ENCODE results near the gene BTG4. TPM values are rescaled to one million over a fixed set of nuclear protein-coding genes. Genes with fewer than 3 reads are reported as not detected.

BTG4 gene
- total RNA-seq, 3 donors from 2014 or later (not counting 1 experiment from before 2014, with no cell fraction given): not detected

DNA sequence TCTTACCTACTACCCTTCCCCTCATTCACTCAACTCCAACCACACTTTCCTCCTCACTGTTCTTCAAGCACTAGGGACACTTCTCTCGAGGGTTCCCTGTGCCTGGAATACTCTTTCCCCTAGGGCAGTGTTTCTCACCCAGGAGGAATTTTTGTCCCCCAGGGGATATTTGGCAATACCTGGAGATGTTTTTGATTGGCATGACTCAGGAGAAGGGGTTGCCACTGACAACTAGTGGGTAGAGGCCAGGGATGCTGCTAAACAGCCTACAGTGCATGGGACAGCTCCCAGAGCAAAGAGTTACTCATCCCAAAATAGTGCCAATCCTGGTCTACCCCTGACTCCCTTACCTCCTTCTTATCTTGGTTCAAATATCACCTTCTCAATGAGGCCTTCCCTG is 40.0 kb downstream of the BTG4 start:
- Histone ChIP-seq H3K36me3 (ENCODE audit: control insufficient read depth, insufficient read depth, low read length) (no peaks in the 10 kb centered on the region), H3K27ac (ENCODE audit: low read length) (no peak overlapping the region), H3K27me3 (ENCODE audit: control insufficient read depth, insufficient read depth, low read length) (peaks cover 2% of the 10 kb centered on the region), H3K9me3 (ENCODE audit: control insufficient read depth, insufficient read depth, low read length) (no peaks in the 10 kb centered on the region), H3K4me3 (ENCODE audit: low read length) (no peak overlapping the region), H3K4me1 (ENCODE audit: control insufficient read depth, insufficient read depth, low read length) (no peaks in the 10 kb centered on the region)
- TF ChIP-seq, protein P1, sequence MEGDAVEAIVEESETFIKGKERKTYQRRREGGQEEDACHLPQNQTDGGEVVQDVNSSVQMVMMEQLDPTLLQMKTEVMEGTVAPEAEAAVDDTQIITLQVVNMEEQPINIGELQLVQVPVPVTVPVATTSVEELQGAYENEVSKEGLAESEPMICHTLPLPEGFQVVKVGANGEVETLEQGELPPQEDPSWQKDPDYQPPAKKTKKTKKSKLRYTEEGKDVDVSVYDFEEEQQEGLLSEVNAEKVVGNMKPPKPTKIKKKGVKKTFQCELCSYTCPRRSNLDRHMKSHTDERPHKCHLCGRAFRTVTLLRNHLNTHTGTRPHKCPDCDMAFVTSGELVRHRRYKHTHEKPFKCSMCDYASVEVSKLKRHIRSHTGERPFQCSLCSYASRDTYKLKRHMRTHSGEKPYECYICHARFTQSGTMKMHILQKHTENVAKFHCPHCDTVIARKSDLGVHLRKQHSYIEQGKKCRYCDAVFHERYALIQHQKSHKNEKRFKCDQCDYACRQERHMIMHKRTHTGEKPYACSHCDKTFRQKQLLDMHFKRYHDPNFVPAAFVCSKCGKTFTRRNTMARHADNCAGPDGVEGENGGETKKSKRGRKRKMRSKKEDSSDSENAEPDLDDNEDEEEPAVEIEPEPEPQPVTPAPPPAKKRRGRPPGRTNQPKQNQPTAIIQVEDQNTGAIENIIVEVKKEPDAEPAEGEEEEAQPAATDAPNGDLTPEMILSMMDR (IDR thresholded peaks at IDR 0.05): no peak
- intact Hi-C loops (cut with micrococcal nuclease): no loop called here
- 58% methylated on average over 1 of the region's 1 CpG for WGBS (ENCODE audit: insufficient coverage)
- H3K36me3 Mint-ChIP-seq: no peaks in the 10 kb centered on the region
- ATAC-seq (no peak), DNase-seq (no peak)
- no peak overlapping the region for H3K27ac Mint-ChIP-seq
- no peaks in the 10 kb centered on the region for H3K4me1 Mint-ChIP-seq
- H3K27me3 Mint-ChIP-seq (ENCODE audit: low read depth in 2 of 2): peaks cover 0 to 7% of the 10 kb centered on the region in 2 donors
- no peak overlapping the region for H3K4me3 Mint-ChIP-seq
- no peaks in the 10 kb centered on the region for H3K9me3 Mint-ChIP-seq

DNA sequence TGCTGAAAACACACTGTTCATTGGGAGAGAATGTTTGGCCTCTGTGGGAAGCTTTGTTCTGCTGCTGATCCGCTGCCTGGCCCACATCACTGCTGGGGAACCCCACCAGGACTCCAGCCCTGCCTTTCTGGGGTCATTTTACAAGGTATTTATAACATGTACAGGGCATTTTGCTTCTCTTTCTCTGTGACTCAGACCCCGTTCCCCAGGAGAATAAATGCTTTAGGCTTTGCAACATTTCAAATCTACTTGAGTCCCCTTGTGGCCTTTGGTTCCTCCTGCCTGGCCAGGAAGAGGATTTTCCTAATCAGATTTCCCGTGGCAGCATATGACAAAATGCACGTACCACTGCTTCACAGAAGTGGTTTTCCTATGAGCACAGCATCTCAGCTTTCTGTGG is 43.0 kb downstream of the BTG4 start:
- WGBS (ENCODE audit: insufficient coverage): 39% methylated on average over 4 of the region's 4 CpGs
- no peaks in the 10 kb centered on the region for H3K4me1 ChIP-seq (ENCODE audit: control insufficient read depth, insufficient read depth, low read length)
- intact Hi-C loops (cut with micrococcal nuclease): no loop called here
- no peaks in the 10 kb centered on the region for H3K27me3 ChIP-seq (ENCODE audit: control insufficient read depth, insufficient read depth, low read length)
- Mint-ChIP-seq H3K4me3 (no peak overlapping the region), H3K27me3 (ENCODE audit: low read depth in 2 of 2) (peaks cover 4 to 7% of the 10 kb centered on the region in 2 donors), H3K36me3 (no peaks in the 10 kb centered on the region), H3K9me3 (no peaks in the 10 kb centered on the region), H3K4me1 (no peaks in the 10 kb centered on the region), H3K27ac (no peak overlapping the region)
- TF ChIP-seq, protein P1 (IDR thresholded peaks at IDR 0.05): no peak
- ATAC-seq: no peak
- H3K9me3 ChIP-seq (ENCODE audit: control insufficient read depth, insufficient read depth, low read length): no peaks in the 10 kb centered on the region
- no peak overlapping the region for H3K4me3 ChIP-seq (ENCODE audit: low read length)
- no peaks in the 10 kb centered on the region for H3K36me3 ChIP-seq (ENCODE audit: control insufficient read depth, insufficient read depth, low read length)
- no peak for DNase-seq
- H3K27ac ChIP-seq (ENCODE audit: low read length): no peak overlapping the region

DNA sequence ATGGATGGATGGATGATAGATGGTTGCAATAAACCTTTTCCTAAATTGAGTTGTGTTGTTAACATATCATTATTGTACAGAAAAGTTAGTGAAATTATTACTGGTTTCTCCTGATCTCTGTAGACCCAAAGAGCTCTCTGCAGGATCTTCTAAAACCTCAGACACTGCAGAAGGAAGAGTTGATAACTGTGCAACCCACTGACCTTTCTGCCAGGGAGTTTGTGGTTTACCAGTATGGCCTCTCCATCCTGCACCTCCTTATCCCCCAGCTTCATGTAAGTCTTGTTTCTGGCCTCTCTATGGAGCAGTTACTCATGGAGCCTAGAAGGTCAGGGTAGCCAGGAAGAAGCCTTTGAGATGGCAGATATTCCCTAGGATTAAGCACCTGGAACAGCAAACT is 45.6 kb downstream of the BTG4 start:
- Mint-ChIP-seq H3K9me3 (no peaks in the 10 kb centered on the region), H3K4me1 (no peaks in the 10 kb centered on the region), H3K4me3 (no peak overlapping the region), H3K27ac (no peak overlapping the region), H3K27me3 (ENCODE audit: low read depth in 2 of 2) (peaks cover 7 to 9% of the 10 kb centered on the region in 2 donors), H3K36me3 (no peaks in the 10 kb centered on the region)
- Histone ChIP-seq H3K4me3 (ENCODE audit: low read length) (no peak overlapping the region), H3K27ac (ENCODE audit: low read length) (no peak overlapping the region), H3K4me1 (ENCODE audit: control insufficient read depth, insufficient read depth, low read length) (no peaks in the 10 kb centered on the region), H3K27me3 (ENCODE audit: control insufficient read depth, insufficient read depth, low read length) (no peaks in the 10 kb centered on the region), H3K9me3 (ENCODE audit: control insufficient read depth, insufficient read depth, low read length) (no peaks in the 10 kb centered on the region), H3K36me3 (ENCODE audit: control insufficient read depth, insufficient read depth, low read length) (no peaks in the 10 kb centered on the region)
- no peak for ATAC-seq
- intact Hi-C loops (cut with micrococcal nuclease): no loop called here
- TF ChIP-seq, protein P1 (IDR thresholded peaks at IDR 0.05): no peak
- no peak for DNase-seq

DNA sequence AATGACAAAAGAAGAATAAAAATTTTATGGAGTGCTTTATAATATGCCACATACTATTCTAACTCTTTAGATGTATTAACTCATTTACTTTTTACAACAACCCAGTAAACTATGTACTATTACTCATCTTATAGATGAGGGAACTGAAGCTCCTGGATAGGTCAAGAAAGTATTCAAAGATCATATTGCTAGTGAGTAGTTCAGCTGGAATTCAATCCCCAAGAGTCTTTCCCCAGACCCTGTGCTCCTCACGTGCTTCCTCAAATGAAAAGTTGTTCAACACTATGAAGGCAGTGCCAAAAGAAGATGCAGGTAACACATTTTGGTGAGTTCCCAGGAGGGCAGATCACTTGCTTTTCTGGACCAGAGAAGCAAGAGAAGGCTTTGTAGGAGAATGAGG is 46.8 kb downstream of the BTG4 start:
- TF ChIP-seq, protein P1 (IDR thresholded peaks at IDR 0.05): no peak
- Histone ChIP-seq H3K27me3 (ENCODE audit: control insufficient read depth, insufficient read depth, low read length) (no peaks in the 10 kb centered on the region), H3K4me3 (ENCODE audit: low read length) (no peak overlapping the region), H3K9me3 (ENCODE audit: control insufficient read depth, insufficient read depth, low read length) (no peaks in the 10 kb centered on the region), H3K4me1 (ENCODE audit: control insufficient read depth, insufficient read depth, low read length) (no peaks in the 10 kb centered on the region), H3K27ac (ENCODE audit: low read length) (no peak overlapping the region), H3K36me3 (ENCODE audit: control insufficient read depth, insufficient read depth, low read length) (no peaks in the 10 kb centered on the region)
- ATAC-seq (no peak), DNase-seq (no peak)
- Mint-ChIP-seq H3K27ac (no peak overlapping the region), H3K36me3 (no peaks in the 10 kb centered on the region), H3K4me3 (no peak overlapping the region), H3K9me3 (no peaks in the 10 kb centered on the region), H3K4me1 (no peaks in the 10 kb centered on the region), H3K27me3 (ENCODE audit: low read depth in 2 of 2) (peaks cover 13 to 15% of the 10 kb centered on the region in 2 donors)
- WGBS (ENCODE audit: insufficient coverage): 90% methylated on average over 1 of the region's 1 CpG
- intact Hi-C loops (cut with micrococcal nuclease): no loop called here
